Measurements from ENCODE around the gene GNAS-AS1. TPM values are rescaled to one million over a fixed set of nuclear protein-coding genes. Genes with fewer than 3 reads are reported as not detected.

GNAS-AS1 gene
- total and polyA plus RNA-seq, 2 experiments from 2014 or later = 12.3 to 15.0 TPM

- no peak for TF ChIP-seq ZNF462 (CRISPR knock-in tag; IDR thresholded peaks at IDR 0.05)
Observed at GRCh38 chr20:58774214-58774613, 76.5 kb downstream of the GNAS-AS1 start (continued).

GRCh38 chr20:58772786-58773185 lies 77.9 kb downstream of the GNAS-AS1 start:
- H3K4me2 ChIP-seq = no peak overlapping the region
- no peak overlapping the region for H3K27ac Mint-ChIP-seq
- H3K27ac ChIP-seq (ENCODE audit: low read depth) = no peak overlapping the region
- no peaks in the 10 kb centered on the region for H3K36me3 Mint-ChIP-seq (ENCODE audit: low read depth)
- H3F3A ChIP-seq (replicated peaks; ENCODE audit: low read depth) = no peaks in the 10 kb centered on the region
- H3K4me3 Mint-ChIP-seq = no peak overlapping the region
- ATAC-seq (no peak), DNase-seq (ENCODE audit: low spot score) (no peak)
- H3K4me3 ChIP-seq = no peak overlapping the region
- H3K9me3 Mint-ChIP-seq = no peaks in the 10 kb centered on the region
- no peaks in the 10 kb centered on the region for H4K20me1 ChIP-seq (replicated peaks; ENCODE audit: insufficient read depth)
- no peaks in the 10 kb centered on the region for H3K27me3 ChIP-seq (ENCODE audit: insufficient read depth)
- no peak overlapping the region for H2AFZ ChIP-seq
- no peaks in the 10 kb centered on the region for H3K4me1 Mint-ChIP-seq
- H3K9me2 ChIP-seq (ENCODE audit: insufficient read depth) = 0 out of 2 replicates have a peak, but pooled peaks cover 10% of the 10 kb centered on the region
- H3K79me2 ChIP-seq (replicated peaks; ENCODE audit: insufficient read depth) = no peaks in the 10 kb centered on the region
- no peaks in the 10 kb centered on the region for H3K4me1 ChIP-seq (ENCODE audit: insufficient read depth)
- H3K36me3 ChIP-seq (ENCODE audit: insufficient read depth) = no peaks in the 10 kb centered on the region
- H3K27me3 Mint-ChIP-seq (ENCODE audit: insufficient read depth, low read depth, poor library complexity) = peaks cover 2% of the 10 kb centered on the region
- TF ChIP-seq EZH2phosphoT487 (IDR thresholded peaks at IDR 0.05; ENCODE audit: unreplicated experiment) (no peak), CTCF (conservative IDR thresholded peaks at IDR 0.05; ENCODE audit: low read depth in 2 of 2) (no peak), STAT1 (IDR thresholded peaks at IDR 0.05; ENCODE audit: unreplicated experiment) (no peak), ETS1 (IDR thresholded peaks at IDR 0.05) (no peak), ZNF114 (CRISPR knock-in tag; IDR thresholded peaks at IDR 0.05) (no peak), NANOG (IDR thresholded peaks at IDR 0.05; ENCODE audit: borderline replicate concordance) (no peak), ZNF331 (CRISPR knock-in tag; IDR thresholded peaks at IDR 0.05; ENCODE audit: low read depth) (no peak), CREB1 (CRISPR knock-in tag; IDR thresholded peaks at IDR 0.05; ENCODE audit: low read depth) (no peak), POLR2AphosphoS5 (IDR thresholded peaks at IDR 0.05; ENCODE audit: low read depth) (no peak), JUNB (IDR thresholded peaks at IDR 0.05; ENCODE audit: unreplicated experiment) (no peak)
- TF ChIP-seq, protein P1, sequence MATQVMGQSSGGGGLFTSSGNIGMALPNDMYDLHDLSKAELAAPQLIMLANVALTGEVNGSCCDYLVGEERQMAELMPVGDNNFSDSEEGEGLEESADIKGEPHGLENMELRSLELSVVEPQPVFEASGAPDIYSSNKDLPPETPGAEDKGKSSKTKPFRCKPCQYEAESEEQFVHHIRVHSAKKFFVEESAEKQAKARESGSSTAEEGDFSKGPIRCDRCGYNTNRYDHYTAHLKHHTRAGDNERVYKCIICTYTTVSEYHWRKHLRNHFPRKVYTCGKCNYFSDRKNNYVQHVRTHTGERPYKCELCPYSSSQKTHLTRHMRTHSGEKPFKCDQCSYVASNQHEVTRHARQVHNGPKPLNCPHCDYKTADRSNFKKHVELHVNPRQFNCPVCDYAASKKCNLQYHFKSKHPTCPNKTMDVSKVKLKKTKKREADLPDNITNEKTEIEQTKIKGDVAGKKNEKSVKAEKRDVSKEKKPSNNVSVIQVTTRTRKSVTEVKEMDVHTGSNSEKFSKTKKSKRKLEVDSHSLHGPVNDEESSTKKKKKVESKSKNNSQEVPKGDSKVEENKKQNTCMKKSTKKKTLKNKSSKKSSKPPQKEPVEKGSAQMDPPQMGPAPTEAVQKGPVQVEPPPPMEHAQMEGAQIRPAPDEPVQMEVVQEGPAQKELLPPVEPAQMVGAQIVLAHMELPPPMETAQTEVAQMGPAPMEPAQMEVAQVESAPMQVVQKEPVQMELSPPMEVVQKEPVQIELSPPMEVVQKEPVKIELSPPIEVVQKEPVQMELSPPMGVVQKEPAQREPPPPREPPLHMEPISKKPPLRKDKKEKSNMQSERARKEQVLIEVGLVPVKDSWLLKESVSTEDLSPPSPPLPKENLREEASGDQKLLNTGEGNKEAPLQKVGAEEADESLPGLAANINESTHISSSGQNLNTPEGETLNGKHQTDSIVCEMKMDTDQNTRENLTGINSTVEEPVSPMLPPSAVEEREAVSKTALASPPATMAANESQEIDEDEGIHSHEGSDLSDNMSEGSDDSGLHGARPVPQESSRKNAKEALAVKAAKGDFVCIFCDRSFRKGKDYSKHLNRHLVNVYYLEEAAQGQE (IDR thresholded peaks at IDR 0.05; ENCODE audit: unreplicated experiment) = no peak
